ENCODE data around the gene GCKR.

- no peak for TF ChIP-seq CTCF (IDR thresholded peaks at IDR 0.05; ENCODE audit: low read depth, low read length)
- no peak for TF ChIP-seq POLR2A (IDR thresholded peaks at IDR 0.05; ENCODE audit: extremely low read depth, insufficient read length)
- no peak for TF ChIP-seq MAX (IDR thresholded peaks at IDR 0.05; ENCODE audit: low read depth, low read length)
Observed at GRCh38 chr2:27551514-27551913, 54.9 kb downstream of the GCKR start.

All from NB4 (cell line).